PC-9 (cell line): Measurements from ENCODE around the gene CLDN4. TPM values are rescaled to one million over a fixed set of nuclear protein-coding genes. Genes with fewer than 3 reads are reported as not detected.
A peak's percentile ranks its signal among the peaks of the same experiment; 100 is the strongest.

Experiments used
- BruUV-seq: library from RNA; stranded (reverse); fragments of 400-500 nt; replicated peaks from 2 replicates; lab custom pipeline; 2021; lab: Mats Ljungman, UMichigan
- CTCF ChIA-PET: fragments of 300-600 bp; sonication (Branson Sonifier 250); formaldehyde crosslinking; loops from one replicate; lab custom pipeline; 2022; ENCODE audit warnings: antibody characterized with exemption; lab: Charles Lee
- POLR2A ChIA-PET: fragments of 300-600 bp; sonication (Branson Sonifier 250); formaldehyde crosslinking; loops from one replicate; lab custom pipeline; 2022; ENCODE audit warnings: antibody characterized with exemption; ENCODE audit not compliant: unreplicated experiment; lab: Charles Lee
- DNase-seq, 2 experiments: peaks; one replicate each; pipeline versions ENCODE4 v3.0.0 to v3.0.0-alpha.2; 2015 to 2022; ENCODE audit warnings: mixed read lengths in 1 of 2
- H2AFZ ChIP-seq: fragments of 200-600 bp; sonication (generic); 2 replicates; pipeline ENCODE4 v1.8.1; 2017; ENCODE audit warnings: antibody characterized with exemption
- H3F3A ChIP-seq: fragments of 200-600 bp; sonication (generic); 2 replicates; pipeline ENCODE4 v1.8.1; 2017; ENCODE audit warnings: antibody characterized with exemption, mild to moderate bottlenecking, low read depth; ENCODE audit not compliant: insufficient read depth
- H3K27ac ChIP-seq: fragments of 200-600 bp; sonication (generic); 2 replicates; pipeline ENCODE4 v1.6.1; 2016; ENCODE audit warnings: mixed run types
- H3K27me3 ChIP-seq: fragments of 200-600 bp; sonication (generic); 2 replicates; pipeline ENCODE4 v1.6.1; 2016; ENCODE audit warnings: low read depth, mixed run types; ENCODE audit not compliant: insufficient read depth
- H3K36me3 ChIP-seq: fragments of 200-600 bp; sonication (generic); 2 replicates; pipeline ENCODE4 v1.6.1; 2016; ENCODE audit warnings: low read depth, mixed run types
- H3K4me1 ChIP-seq: fragments of 200-600 bp; sonication (generic); replicated peaks from 2 replicates; pipeline ENCODE4 v1.6.1; 2016; ENCODE audit warnings: mixed run types; ENCODE audit not compliant: insufficient read depth
- H3K4me2 ChIP-seq: fragments of 200-600 bp; sonication (generic); 2 replicates; pipeline ENCODE4 v1.6.1; 2017; ENCODE audit warnings: mixed run types
- H3K4me3 ChIP-seq: fragments of 200-600 bp; sonication (generic); 2 replicates; pipeline ENCODE4 v1.6.1; 2016; ENCODE audit warnings: mixed run types
- H3K79me2 ChIP-seq: fragments of 200-600 bp; sonication (generic); 2 replicates; pipeline ENCODE4 v1.6.1; 2017; ENCODE audit warnings: low read depth, mixed run types
- H3K9me2 ChIP-seq: fragments of 200-600 bp; sonication (generic); 2 replicates; pipeline ENCODE4 v1.8.1; 2017; ENCODE audit warnings: mild to moderate bottlenecking; ENCODE audit not compliant: insufficient read depth
- H3K9me3 ChIP-seq: fragments of 200-600 bp; sonication (generic); 2 replicates; pipeline ENCODE4 v1.8.1; 2016; ENCODE audit warnings: low read depth; ENCODE audit not compliant: insufficient read depth
- H4K20me1 ChIP-seq: fragments of 200-600 bp; sonication (generic); 2 replicates; pipeline ENCODE4 v1.8.1; 2017; ENCODE audit not compliant: insufficient read depth
- CTCF ChIP-seq: fragments of 200-600 bp; sonication (generic); conservative IDR thresholded peaks from 2 replicates; pipeline ENCODE4 v1.6.1; 2017; ENCODE audit warnings: mixed run types, antibody characterized with exemption, mild to moderate bottlenecking, moderate library complexity
- EZH2 ChIP-seq: fragments of 200-600 bp; sonication (generic); IDR thresholded peaks from 2 replicates; pipeline ENCODE4 v1.8.0; 2017; ENCODE audit warnings: antibody characterized with exemption, low read depth
- intact Hi-C: fragments of 100-400 bp; cut with micrococcal nuclease; formaldehyde crosslinking; loops from one replicate; pipeline ENCODE4 v1.10.0; 2022; ENCODE audit not compliant: unreplicated experiment
- total RNA-seq: library from RNA; stranded (reverse); gene quantifications from 2 replicates; pipeline ENCODE4 v1.2.3, GENCODE V29; 2021

CLDN4 gene
- total RNA-seq, 1 experiment from 2014 or later, result 498 TPM

- H3F3A ChIP-seq, result peaks cover 33% of the 10 kb centered on the region
- no peaks in the 10 kb centered on the region for H3K27me3 ChIP-seq
- H2AFZ ChIP-seq, result no peak overlapping the region
- CTCF ChIA-PET, result interaction anchor here (0.6 to 1.8 kb wide), 4 partner anchors 8 to 20 kb away, joined by 3 to 11 read pairs (median 4); no protein-coding TSS in a partner anchor
- no peak for TF ChIP-seq CTCF
- no peak for TF ChIP-seq EZH2
- H3K4me1 ChIP-seq, result peaks cover 20% of the 10 kb centered on the region
- no peaks in the 10 kb centered on the region for H3K36me3 ChIP-seq
- no peaks in the 10 kb centered on the region for H3K9me3 ChIP-seq
- H4K20me1 ChIP-seq, result no peaks in the 10 kb centered on the region
- intact Hi-C loops, result no loop called here
- H3K4me3 ChIP-seq, result peak overlapping the region; percentile 84
- POLR2A ChIA-PET, result interaction anchor here (0.6 to 1.8 kb wide), 4 partner anchors 9 to 107 kb away, joined by 3 to 63 read pairs (median 24); partner anchors contain the start of gene ABHD11
- H3K79me2 ChIP-seq, result no peaks in the 10 kb centered on the region
- no peaks in the 10 kb centered on the region for H3K9me2 ChIP-seq
- peak in 1 of 2 experiments; percentile 82 for DNase-seq
- peak overlapping the region; percentile 59 for H3K27ac ChIP-seq
- H3K4me2 ChIP-seq, result peak overlapping the region; percentile 87
- no TSS peak for BruUV-seq
Observed at GRCh38 chr7:73841689-73842066, 10.9 kb downstream of the CLDN4 start.

GRCh38 chr7:73842067-73842976 lies 11.5 kb downstream of the CLDN4 start, which contains the start of gene METTL27:
TSS of gene METTL27 (minus strand) at chr7:73842516. CDS start at chr7:73842140, 376 bp downstream.
- intact Hi-C loops, result no loop called here
- BruUV-seq, result TSS peak; percentile 71
- peak; percentile 79 to 97 for DNase-seq
- CTCF ChIA-PET, result interaction anchor here (0.6 to 1.8 kb wide), 6 partner anchors 9 to 20 kb away, joined by 3 to 11 read pairs (median 4); no protein-coding TSS in a partner anchor
- peak within 1 kb of the TSS; percentile 91 for H2AFZ ChIP-seq
- no peaks in the 10 kb centered on the region for H3K9me2 ChIP-seq
- no peaks in the 10 kb centered on the region for H3K9me3 ChIP-seq
- H3K36me3 ChIP-seq, result no peaks in the 10 kb centered on the region
- no peak for TF ChIP-seq EZH2
- TF ChIP-seq CTCF, result no peak
- POLR2A ChIA-PET, result interaction anchor here (0.5 to 1.8 kb wide), 16 partner anchors 8 to 136 kb away, joined by 3 to 63 read pairs (median 6); partner anchors contain the start of gene ABHD11
- no peaks in the 10 kb centered on the region for H3K79me2 ChIP-seq
- peaks cover 32% of the 10 kb centered on the region for H3F3A ChIP-seq
- H3K27ac ChIP-seq, result peak within 1 kb of the TSS; percentile 59
- H3K27me3 ChIP-seq, result no peaks in the 10 kb centered on the region
- no peaks in the 10 kb centered on the region for H4K20me1 ChIP-seq
- H3K4me2 ChIP-seq, result peak within 1 kb of the TSS; percentile 87
- peaks cover 20% of the 10 kb centered on the region for H3K4me1 ChIP-seq
- H3K4me3 ChIP-seq, result peak within 1 kb of the TSS; percentile 84

- intact Hi-C loops, result no loop called here
Observed at GRCh38 chr7:73844131-73844547, 13.3 kb downstream of the CLDN4 start.

More at GRCh38 chr7:73844131-73844547, 13.3 kb downstream of the CLDN4 start:
- no peaks in the 10 kb centered on the region for H3K79me2 ChIP-seq
- H3K27me3 ChIP-seq, result no peaks in the 10 kb centered on the region
- H4K20me1 ChIP-seq, result no peaks in the 10 kb centered on the region
- H2AFZ ChIP-seq, result no peak overlapping the region
- TF ChIP-seq EZH2 (no peak), CTCF (no peak)
- POLR2A ChIA-PET, result no interaction called here
- DNase-seq, result no peak
- H3F3A ChIP-seq, result peaks cover 27% of the 10 kb centered on the region
- no TSS peak for BruUV-seq
- H3K36me3 ChIP-seq, result no peaks in the 10 kb centered on the region
- H3K4me1 ChIP-seq, result peaks cover 34% of the 10 kb centered on the region
- H3K9me3 ChIP-seq, result no peaks in the 10 kb centered on the region
- CTCF ChIA-PET, result no interaction called here
- H3K27ac ChIP-seq, result peak overlapping the region; percentile 79; the same call in 1 of the 2 replicates
- H3K4me2 ChIP-seq, result no peak overlapping the region
- H3K9me2 ChIP-seq, result no peaks in the 10 kb centered on the region
- no peak overlapping the region for H3K4me3 ChIP-seq
